Lower leg skin (tissue), 3 donors: Measurements from ENCODE around the gene ESYT2.

Experiments
- CTCF ChIP-seq, 3 donors: fragments of 450-650 bp; IDR thresholded peaks; one replicate each; pipeline ENCODE4 v1.5.1; 2016; ENCODE audit warnings: antibody characterized with exemption in 3 of 3, mild to moderate bottlenecking in 3 of 3, moderate library complexity in 2 of 3
- POLR2A ChIP-seq, 2 donors: fragments of 450-650 bp; IDR thresholded peaks; one replicate each; pipeline ENCODE4 v1.6.1; 2016 to 2017; ENCODE audit warnings: antibody characterized with exemption in 2 of 2, mild to moderate bottlenecking in 1 of 2, moderate library complexity in 1 of 2

- TF ChIP-seq CTCF (IDR thresholded peaks at IDR 0.05) (no peak), POLR2A (IDR thresholded peaks at IDR 0.05) (no peak)
Observed at GRCh38 chr7:158757404-158757989, 71.8 kb downstream of the ESYT2 start.
